K562 (cell line): Measurements from ENCODE around the gene KXD1. TPM values are rescaled to one million over a fixed set of nuclear protein-coding genes. Genes with fewer than 3 reads are reported as not detected.
A peak's percentile ranks its signal among the peaks of the same experiment; 100 is the strongest.

Experiments used
- CEBPB ChIP-seq: fragments of 450-650 bp; IDR thresholded peaks from 2 replicates; pipeline ENCODE4 v1.6.1; 2016; ENCODE audit warnings: missing genetic modification characterization, missing compliant biosample characterization
- EP300 ChIP-seq: IDR thresholded peaks from 2 replicates; pipeline ENCODE4 v1.6.1; 2012; ENCODE audit warnings: low read length, improper control_type of control experiment
- HLTF ChIP-seq: fragments of 450-650 bp; IDR thresholded peaks from 2 replicates; pipeline ENCODE4 v1.6.1; 2016
- KAT2B ChIP-seq: IDR thresholded peaks from one replicate; pipeline ENCODE4 v1.6.1; 2012; ENCODE audit warnings: low read depth, mild to moderate bottlenecking, control low read depth, inconsistent platforms, low read length, moderate library complexity
- KDM1A ChIP-seq, 2 experiments: fragments of 450-650 bp; IDR thresholded peaks; 2 replicates each; pipeline ENCODE4 v1.6.1; 2016; ENCODE audit warnings: mild to moderate bottlenecking in 2 of 2
- MCM2 ChIP-seq: fragments of 450-650 bp; IDR thresholded peaks from 2 replicates; pipeline ENCODE4 v1.6.1; 2017; ENCODE audit warnings: low read depth, mild to moderate bottlenecking
- NR2C2 ChIP-seq, 2 experiments: fragments of 200-800 bp in 1 of 2; sonication (Bioruptor generic) in 1 of 2; sonication (generic) in 1 of 2; formaldehyde crosslinking in 1 of 2; IDR thresholded peaks; 2 replicates each; pipeline versions ENCODE4 v1.6.1 to v1.8.0; 2016 to 2022; ENCODE audit warnings: mild to moderate bottlenecking in 1 of 2, missing compliant biosample characterization in 1 of 2, missing genetic modification characterization in 1 of 2, missing genetic modification reagents in 1 of 2
- POLR2G ChIP-seq: fragments of 200-400 bp; formaldehyde crosslinking; IDR thresholded peaks from 2 replicates; pipeline ENCODE4 v1.6.1; 2017; ENCODE audit warnings: low read depth, mild to moderate bottlenecking, antibody characterized with exemption, low read length, moderate library complexity
- PTBP1 ChIP-seq: fragments of 200-400 bp; formaldehyde crosslinking; IDR thresholded peaks from 2 replicates; pipeline ENCODE4 v1.6.1; 2017; ENCODE audit warnings: low read depth, low read length
- PYGO2 ChIP-seq: fragments of 450-650 bp; IDR thresholded peaks from 2 replicates; pipeline ENCODE4 v1.6.1; 2016; ENCODE audit warnings: mild to moderate bottlenecking, missing genetic modification characterization, moderate library complexity, missing compliant biosample characterization
- RB1 ChIP-seq: fragments of 450-650 bp; IDR thresholded peaks from 2 replicates; pipeline ENCODE4 v1.6.1; 2017; ENCODE audit warnings: low read depth, mild to moderate bottlenecking
- RBM25 ChIP-seq: fragments of 200-400 bp; formaldehyde crosslinking; IDR thresholded peaks from 2 replicates; pipeline ENCODE4 v1.6.1; 2018; ENCODE audit warnings: low read length, low read depth, moderate library complexity; ENCODE audit not compliant: severe bottlenecking
- SIN3A ChIP-seq, 2 experiments: fragments of 150-350 bp in 1 of 2; IDR thresholded peaks; 2 replicates each; pipeline ENCODE4 v1.6.1; 2011 to 2016; ENCODE audit warnings: borderline replicate concordance in 2 of 2, low read depth in 2 of 2, low read length in 2 of 2, mild to moderate bottlenecking in 2 of 2, moderate library complexity in 2 of 2; ENCODE audit not compliant: control insufficient read depth in 1 of 2
- SMARCA4 ChIP-seq: fragments of 450-650 bp; IDR thresholded peaks from 2 replicates; pipeline ENCODE4 v1.6.1; 2016
- TAF15 ChIP-seq: fragments of 200-400 bp; formaldehyde crosslinking; IDR thresholded peaks from 2 replicates; pipeline ENCODE4 v1.6.1; 2017; ENCODE audit warnings: mild to moderate bottlenecking, low read depth, low read length, moderate library complexity
- TSHZ1 ChIP-seq: fragments of 250-450 bp; sonication (Bioruptor Pico); IDR thresholded peaks from 2 replicates; pipeline ENCODE4 v1.4.0; 2020; ENCODE audit warnings: mild to moderate bottlenecking, moderate library complexity
- ZNF165 ChIP-seq: fragments of 250-450 bp; sonication (Bioruptor Pico); IDR thresholded peaks from 2 replicates; pipeline ENCODE4 v1.4.0; 2020; ENCODE audit warnings: borderline replicate concordance
- ZNF311 ChIP-seq: fragments of 250-450 bp; sonication (Bioruptor Pico); IDR thresholded peaks from 2 replicates; pipeline ENCODE4 v1.4.0; 2020; ENCODE audit warnings: mild to moderate bottlenecking, moderate library complexity
- polyA plus RNA-seq, 8 experiments: library from polyadenylated mRNA; depleted of rRNA in 4 of 8; stranded (reverse) in 5 of 8; unstranded in 3 of 8; fragments of >200 nt; fragmentation: Nextera tagmentation in 2 of 8; fragmentation: Illumina TruSeq in 1 of 8; extraction: Ambion mirVana in 2 of 8; extraction: Trizol in 1 of 8; gene quantifications; 2 replicates each; pipeline versions ENCODE4 v1.2.1 to v1.2.3, GENCODE V29; 2011 to 2014; ENCODE audit warnings: inconsistent platforms in 1 of 8, missing spikeins in 1 of 8
- total RNA-seq, 7 experiments: library from RNA; depleted of rRNA in 6 of 7; stranded (reverse); fragments of >200 nt in 6 of 7; fragmentation: Illumina TruSeq in 2 of 7; extraction: Trizol in 2 of 7; gene quantifications; 2 replicates each; pipeline versions ENCODE4 v1.2.1 to v1.2.3, GENCODE V29; 2011 to 2021; ENCODE audit warnings: low replicate concordance in 1 of 7
- TF ChIP-seq, protein P1 (sequence below), 2 experiments: IDR thresholded peaks; 2 replicates each; pipeline ENCODE4 v1.6.1; 2012; ENCODE audit warnings: improper control_type of control experiment in 2 of 2, low read depth in 2 of 2, low read length in 2 of 2, borderline replicate concordance in 1 of 2
- TF ChIP-seq, protein P2 (sequence below): sonication (generic); formaldehyde crosslinking; IDR thresholded peaks from 2 replicates; pipeline ENCODE4 v1.8.1; 2023; ENCODE audit warnings: mild to moderate bottlenecking, missing genetic modification reagents

KXD1 gene
- total and polyA plus RNA-seq, 9 of the 15 experiments (the other 6 are each of a cell fraction or from before 2014, with no cell fraction given): 21.9 to 210 (median 118) TPM

DNA sequence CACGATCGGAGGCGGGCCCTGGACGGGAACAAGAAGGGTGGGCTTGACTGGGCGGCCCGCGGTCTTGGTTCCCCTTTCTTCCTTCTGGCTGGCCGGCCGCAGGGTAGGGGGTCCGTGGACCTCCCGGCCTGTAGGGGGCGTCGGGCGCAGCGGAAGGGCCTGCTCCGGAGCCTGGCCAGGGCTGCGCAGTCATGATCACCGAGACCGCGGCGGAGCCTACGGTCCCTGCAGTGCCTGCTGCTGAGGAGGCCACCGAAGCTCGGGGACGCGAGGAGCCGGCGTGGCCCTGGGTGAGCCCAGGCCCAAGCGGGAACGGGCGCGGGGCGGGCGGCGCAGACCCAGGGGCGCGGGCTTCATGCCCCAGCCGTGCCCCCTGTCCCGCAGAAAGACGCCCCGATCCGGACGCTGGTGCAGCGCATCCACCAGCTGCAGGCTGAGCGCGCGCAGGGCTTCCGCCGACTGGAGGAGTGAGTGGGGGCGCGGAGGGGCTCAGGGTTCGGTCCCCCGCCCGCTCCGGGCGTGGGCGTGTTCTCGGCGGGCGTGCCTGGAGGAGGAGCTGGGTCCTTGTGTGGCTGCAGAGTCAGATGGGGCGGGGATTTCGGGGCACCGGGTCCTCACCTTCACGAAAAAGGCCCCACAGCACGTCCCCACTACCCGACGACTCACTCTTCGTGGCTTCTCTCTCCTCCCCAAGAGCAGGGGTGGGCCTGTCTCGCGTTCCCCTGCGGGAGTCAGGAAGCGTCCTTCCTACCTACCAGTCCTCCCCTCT is 31.1 kb downstream of the KXD1 start, which contains the start of gene REX1BD (continued):
- TF ChIP-seq TSHZ1 (no peak), TAF15 (no peak), EP300 (peak; percentile 51), SIN3A (IDR thresholded peaks at IDR 0.05; ENCODE audit: borderline replicate concordance in 2 of 2, control insufficient read depth in 1 of 2, low read depth in 2 of 2, low read length in 2 of 2) (peak in 1 of 2 experiments; percentile 40; a peak in 2 of 4 replicates), ZNF165 (CRISPR knock-in tag) (peak; percentile 38; the same call in 1 of the 2 replicates), SMARCA4 (0 out of 2 replicates have a peak, but pooled peaks have one; percentile 65), POLR2G (peak; percentile 84), HLTF (peak; percentile 77; the same call in 1 of the 2 replicates), NR2C2 (CRISPR knock-in tag; IDR thresholded peaks at IDR 0.05) (peak; percentile 55; the same call in 1 of the 2 replicates), NR2C2 (tag; IDR thresholded peaks at IDR 0.05) (peak; percentile 22; the same call in 1 of the 2 replicates), ZNF311 (CRISPR knock-in tag) (no peak), MCM2 (no peak), RB1 (peak; percentile 93), KDM1A (IDR thresholded peaks at IDR 0.05) (peak in 1 of 2 experiments; percentile 26; a peak in 1 of 4 replicates), PTBP1 (peak; percentile 91), PYGO2 (tag) (no peak), KAT2B (no peak), CEBPB (tag) (no peak), RBM25 (peak; percentile 100)
- TF ChIP-seq, protein P1, sequence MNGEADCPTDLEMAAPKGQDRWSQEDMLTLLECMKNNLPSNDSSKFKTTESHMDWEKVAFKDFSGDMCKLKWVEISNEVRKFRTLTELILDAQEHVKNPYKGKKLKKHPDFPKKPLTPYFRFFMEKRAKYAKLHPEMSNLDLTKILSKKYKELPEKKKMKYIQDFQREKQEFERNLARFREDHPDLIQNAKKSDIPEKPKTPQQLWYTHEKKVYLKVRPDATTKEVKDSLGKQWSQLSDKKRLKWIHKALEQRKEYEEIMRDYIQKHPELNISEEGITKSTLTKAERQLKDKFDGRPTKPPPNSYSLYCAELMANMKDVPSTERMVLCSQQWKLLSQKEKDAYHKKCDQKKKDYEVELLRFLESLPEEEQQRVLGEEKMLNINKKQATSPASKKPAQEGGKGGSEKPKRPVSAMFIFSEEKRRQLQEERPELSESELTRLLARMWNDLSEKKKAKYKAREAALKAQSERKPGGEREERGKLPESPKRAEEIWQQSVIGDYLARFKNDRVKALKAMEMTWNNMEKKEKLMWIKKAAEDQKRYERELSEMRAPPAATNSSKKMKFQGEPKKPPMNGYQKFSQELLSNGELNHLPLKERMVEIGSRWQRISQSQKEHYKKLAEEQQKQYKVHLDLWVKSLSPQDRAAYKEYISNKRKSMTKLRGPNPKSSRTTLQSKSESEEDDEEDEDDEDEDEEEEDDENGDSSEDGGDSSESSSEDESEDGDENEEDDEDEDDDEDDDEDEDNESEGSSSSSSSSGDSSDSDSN (IDR thresholded peaks at IDR 0.05; ENCODE audit: borderline replicate concordance in 1 of 2, low read depth in 2 of 2, low read length in 2 of 2): peak; percentile 68 to 95; a peak in 3 of 4 replicates
- TF ChIP-seq, protein P2, sequence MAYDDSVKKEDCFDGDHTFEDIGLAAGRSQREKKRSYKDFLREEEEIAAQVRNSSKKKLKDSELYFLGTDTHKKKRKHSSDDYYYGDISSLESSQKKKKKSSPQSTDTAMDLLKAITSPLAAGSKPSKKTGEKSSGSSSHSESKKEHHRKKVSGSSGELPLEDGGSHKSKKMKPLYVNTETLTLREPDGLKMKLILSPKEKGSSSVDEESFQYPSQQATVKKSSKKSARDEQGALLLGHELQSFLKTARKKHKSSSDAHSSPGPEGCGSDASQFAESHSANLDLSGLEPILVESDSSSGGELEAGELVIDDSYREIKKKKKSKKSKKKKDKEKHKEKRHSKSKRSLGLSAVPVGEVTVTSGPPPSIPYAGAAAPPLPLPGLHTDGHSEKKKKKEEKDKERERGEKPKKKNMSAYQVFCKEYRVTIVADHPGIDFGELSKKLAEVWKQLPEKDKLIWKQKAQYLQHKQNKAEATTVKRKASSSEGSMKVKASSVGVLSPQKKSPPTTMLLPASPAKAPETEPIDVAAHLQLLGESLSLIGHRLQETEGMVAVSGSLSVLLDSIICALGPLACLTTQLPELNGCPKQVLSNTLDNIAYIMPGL (CRISPR knock-in tag): peak; percentile 95
